Stomach (tissue), 9 donors: ENCODE measurements around the gene CHRND. TPM values are rescaled to one million over a fixed set of nuclear protein-coding genes. Genes with fewer than 3 reads are reported as not detected.
A peak's percentile ranks its signal among the peaks of the same experiment; 100 is the strongest.

ENCODE experiments used
- DNase-seq, 2 donors: peaks; one replicate each; pipeline versions ENCODE4 v3.0.0 to v3.0.0-alpha.2; 2013 to 2019
- H3K27ac ChIP-seq, 5 donors: fragments of 200-600 bp in 4 of 5; sonication (generic) in 4 of 5; one replicate each; pipeline ENCODE4 v1.5.1; 2013 to 2019; ENCODE audit warnings: mild to moderate bottlenecking in 1 of 5, moderate library complexity in 1 of 5
- H3K27me3 ChIP-seq, 3 donors: fragments of 200-600 bp; sonication (generic); one replicate each; pipeline ENCODE4 v1.5.1; 2017 to 2019; ENCODE audit warnings: mixed run types in 1 of 3
- H3K36me3 ChIP-seq, 4 donors: fragments of 200-600 bp; sonication (generic); 1 replicate in 3 of 4; 2 replicates in 1 of 4; pipeline ENCODE4 v1.5.1; 2016 to 2019
- H3K4me1 ChIP-seq, 4 donors: fragments of 200-600 bp; sonication (generic); one replicate each; pipeline ENCODE4 v1.5.1; 2016 to 2019
- H3K4me3 ChIP-seq, 4 donors: fragments of 200-600 bp; sonication (generic) in 3 of 4; one replicate each; pipeline ENCODE4 v1.5.1; 2016 to 2019; ENCODE audit warnings: mild to moderate bottlenecking in 1 of 4
- H3K9me3 ChIP-seq, 4 donors: fragments of 200-600 bp; sonication (generic); one replicate each; pipeline ENCODE4 v1.5.1; 2016 to 2019
- CTCF ChIP-seq, 7 experiments: fragments of 450-650 bp in 4 of 7; fragments of 200-600 bp in 3 of 7; sonication (generic) in 3 of 7; IDR thresholded peaks; one replicate each; pipeline ENCODE4 v1.5.1; 2016 to 2019; ENCODE audit warnings: antibody characterized with exemption in 7 of 7, control low read depth in 2 of 7, mild to moderate bottlenecking in 1 of 7
- EP300 ChIP-seq: sonication (generic); formaldehyde crosslinking; IDR thresholded peaks from one replicate; pipeline ENCODE4 v1.6.1; 2017; ENCODE audit warnings: antibody characterized with exemption
- POLR2A ChIP-seq, 4 donors: fragments of 450-650 bp; IDR thresholded peaks; one replicate each; pipeline ENCODE4 v1.6.1; 2016; ENCODE audit warnings: antibody characterized with exemption in 4 of 4, control low read depth in 2 of 4, mild to moderate bottlenecking in 1 of 4, moderate library complexity in 1 of 4
- POLR2AphosphoS5 ChIP-seq, 3 donors: sonication (generic); formaldehyde crosslinking; IDR thresholded peaks; one replicate each; pipeline ENCODE4 v1.6.1; 2016; ENCODE audit warnings: antibody characterized with exemption in 3 of 3
- WGBS, 5 donors: extraction: QIAGEN DNeasy Blood & Tissue Kit in 3 of 5; methylation state at CpG; one replicate each; pipeline versions ENCODE4 v1.1.5 to v1.1.7; 2013 to 2018; 5-methylcytosine and 5-hydroxymethylcytosine counted together
- intact Hi-C: fragments of 100-400 bp; cut with DNase I; formaldehyde crosslinking; loops from one replicate; pipeline ENCODE4 v1.15.1; 2023; ENCODE audit warnings: low total_unique reads
- polyA plus RNA-seq, 3 donors: library from polyadenylated mRNA; stranded (reverse); fragments of 200-250 nt; gene quantifications; one replicate each; pipeline ENCODE4 v1.2.3, GENCODE V29; 2013
- total RNA-seq, 5 donors: library from RNA; depleted of rRNA; stranded (reverse); fragments of >200 nt; gene quantifications; one replicate each; pipeline versions ENCODE4 v1.1.0 to v1.2.3, GENCODE V29; 2014 to 2016
- donor health status: healthy with polysubstance abuse.
- donor health status: Bipolar disorder and iron deficiency.
- donor health status: healthy.

Gene CHRND
- total and polyA plus RNA-seq, 8 donors = not detected

- WGBS, 5 donors = 97 to 99% (median 98%) methylated on average over 6 of the region's 6 CpGs
- H3K27me3 ChIP-seq = no peaks in the 10 kb centered on the region
- TF ChIP-seq EP300 (no peak), POLR2A (IDR thresholded peaks at IDR 0.05) (no peak), CTCF (IDR thresholded peaks at IDR 0.05) (no peak), POLR2AphosphoS5 (IDR thresholded peaks at IDR 0.05) (no peak)
- H3K4me3 ChIP-seq = no peak overlapping the region
- H3K36me3 ChIP-seq = peaks cover 0 to 34% (median 14%) of the 10 kb centered on the region in 4 donors
- intact Hi-C loops = no loop called here
- no peak overlapping the region for H3K27ac ChIP-seq
- H3K9me3 ChIP-seq = peaks cover 0 to 4% (median 0%) of the 10 kb centered on the region in 4 donors
- H3K4me1 ChIP-seq = peaks cover 18 to 46% (median 27%) of the 10 kb centered on the region in 4 donors
- DNase-seq = no peak
These were observed 22.0 kb downstream of the CHRND start for GRCh38 chr2:232547991-232548390.

GRCh38 chr2:232549655-232550353 is 23.8 kb downstream of the CHRND start:
- TF ChIP-seq CTCF (IDR thresholded peaks at IDR 0.05) (no peak), POLR2A (IDR thresholded peaks at IDR 0.05) (no peak), EP300 (no peak), POLR2AphosphoS5 (IDR thresholded peaks at IDR 0.05) (no peak)
- Histone ChIP-seq H3K27ac (peak overlapping the region; percentile 98 to 99 (median 98)), H3K4me1 (peaks cover 19 to 64% (median 40%) of the 10 kb centered on the region in 4 donors), H3K36me3 (peaks cover 0 to 33% (median 17%) of the 10 kb centered on the region in 4 donors), H3K9me3 (peaks cover 0 to 4% (median 0%) of the 10 kb centered on the region in 4 donors), H3K4me3 (peak overlapping the region; percentile 80 to 93 (median 88)), H3K27me3 (no peaks in the 10 kb centered on the region)
- intact Hi-C loops = no loop called here
- no peak for DNase-seq
- 13 to 28% (median 21%) methylated on average over 15 to 21 of the region's 21 CpGs for WGBS, 5 donors

GRCh38 chr2:232550354-232551249 is 24.6 kb downstream of the CHRND start, which contains the start of the genes EIF4E2 and TIGD1:
EIF4E2 (plus strand) TSS chr2:232550689; CDS start chr2:232550725, 36 bp downstream.
TIGD1 (minus strand) TSS chr2:232550557; CDS start chr2:232549882, 675 bp downstream.
- H3K27me3 ChIP-seq = no peaks in the 10 kb centered on the region
- DNase-seq = peak; percentile 96 to 98
- intact Hi-C loops = no loop called here
- H3K4me3 ChIP-seq = peak within 1 kb of the TSS; percentile 80 to 93 (median 88)
- WGBS, 5 donors = 0 to 1% (median 1%) methylated on average over 29 to 81 of the region's 81 CpGs
- H3K4me1 ChIP-seq = peaks cover 19 to 70% (median 43%) of the 10 kb centered on the region in 4 donors
- H3K36me3 ChIP-seq = peaks cover 0 to 31% (median 19%) of the 10 kb centered on the region in 4 donors
- TF ChIP-seq EP300 (no peak), POLR2A (IDR thresholded peaks at IDR 0.05) (peak in 1 of 4 donors; percentile 46), CTCF (IDR thresholded peaks at IDR 0.05) (peak in 5 of 7 experiments; percentile 10 to 55 (median 41)), POLR2AphosphoS5 (IDR thresholded peaks at IDR 0.05) (peak; percentile 83 to 95 (median 88))
- peaks cover 0 to 4% (median 0%) of the 10 kb centered on the region in 4 donors for H3K9me3 ChIP-seq
- H3K27ac ChIP-seq = peak within 1 kb of the TSS; percentile 98 to 99 (median 98)

GRCh38 chr2:232551250-232551638 is 25.3 kb downstream of the CHRND start:
- Histone ChIP-seq H3K27me3 (no peaks in the 10 kb centered on the region), H3K27ac (peak overlapping the region; percentile 98 to 99 (median 98)), H3K4me3 (peak overlapping the region; percentile 80 to 93 (median 88)), H3K9me3 (peaks cover 0 to 4% (median 0%) of the 10 kb centered on the region in 4 donors), H3K4me1 (peaks cover 19 to 71% (median 43%) of the 10 kb centered on the region in 4 donors), H3K36me3 (peaks cover 0 to 37% (median 24%) of the 10 kb centered on the region in 4 donors)
- TF ChIP-seq POLR2A (IDR thresholded peaks at IDR 0.05) = no peak
- TF ChIP-seq EP300 = no peak
- TF ChIP-seq POLR2AphosphoS5 (IDR thresholded peaks at IDR 0.05) = no peak
- no peak for TF ChIP-seq CTCF (IDR thresholded peaks at IDR 0.05)
- no peak for DNase-seq
- WGBS, 5 donors = 5 to 11% (median 8%) methylated on average over 7 of the region's 7 CpGs
- intact Hi-C loops = no loop called here
